Activated T-cell treated with anti-CD3 and anti-CD28 coated beads, Interleukin-2, amount 50 U/mL, for 48 hours (primary cell): ENCODE results near the gene XPNPEP1.

Source experiments
- DNase-seq, 2 experiments: peaks; one replicate each; pipeline ENCODE4 v3.0.0-alpha.2; 2020

Gene XPNPEP1

DNA sequence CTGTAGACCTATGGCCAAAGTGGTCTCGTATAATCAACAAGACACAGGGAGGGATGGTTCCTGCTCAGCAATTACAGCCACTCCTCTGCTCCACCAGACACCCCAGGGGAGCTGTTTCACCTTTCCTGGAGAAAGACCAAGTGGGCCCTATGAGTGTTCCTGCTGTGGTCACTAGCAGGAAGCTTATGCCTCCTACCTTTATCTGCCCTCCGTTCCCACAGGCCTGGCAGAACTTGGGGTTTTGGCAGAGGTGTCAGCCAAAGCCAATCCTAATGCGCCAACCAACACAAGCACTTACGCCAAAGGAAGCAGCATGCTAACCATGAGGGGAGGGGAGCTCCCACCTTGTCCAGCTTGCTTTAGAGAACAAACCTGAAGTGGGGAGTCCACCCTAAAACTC, 31.2 kb downstream of the XPNPEP1 start:
- no peak for DNase-seq

GRCh38 chr10:109891105-109891504, 32.2 kb downstream of the XPNPEP1 start:
- DNase-seq, result no peak

DNA sequence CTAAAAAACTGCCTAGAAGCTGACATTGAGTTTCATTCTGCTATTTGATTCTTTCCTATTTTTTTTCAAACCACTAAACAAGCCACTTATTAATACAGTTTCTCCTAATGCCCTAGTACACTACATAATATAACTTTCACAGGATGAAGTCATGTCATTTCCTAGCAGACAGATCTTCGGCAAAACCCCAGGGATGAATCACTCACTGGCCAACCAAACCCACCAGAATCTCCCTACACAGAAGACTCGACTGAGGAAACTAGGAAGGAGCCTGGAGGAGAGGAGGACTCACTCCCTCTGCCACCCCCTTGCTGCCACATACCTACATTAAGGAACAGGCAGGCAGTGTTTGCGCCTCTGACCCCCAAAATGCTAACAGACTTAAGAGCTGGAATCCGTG, 33.4 kb downstream of the XPNPEP1 start:
- no peak for DNase-seq

GRCh38 chr10:109887776-109888175, 35.5 kb downstream of the XPNPEP1 start:
- no peak for DNase-seq

- no peak for DNase-seq
Measured at GRCh38 chr10:109887243-109887642, 36.1 kb downstream of the XPNPEP1 start.

DNA sequence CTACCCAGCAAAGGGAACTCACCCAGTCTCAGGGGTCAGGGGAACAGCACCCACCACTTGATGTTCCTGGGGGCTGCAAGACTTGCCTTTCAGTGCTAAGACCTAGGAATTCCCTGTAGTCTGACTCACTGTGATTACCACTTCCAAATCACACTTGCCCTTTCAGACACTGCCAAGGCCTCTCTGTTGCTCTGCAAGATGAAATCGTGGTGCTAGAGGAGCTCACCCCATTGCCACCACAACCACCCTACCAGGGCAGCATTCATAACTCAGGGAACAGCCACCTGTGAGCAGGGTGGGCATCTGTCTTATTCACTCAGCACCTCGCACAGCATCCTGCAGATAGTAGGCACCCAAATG, 36.5 kb downstream of the XPNPEP1 start:
- DNase-seq, result no peak

DNA sequence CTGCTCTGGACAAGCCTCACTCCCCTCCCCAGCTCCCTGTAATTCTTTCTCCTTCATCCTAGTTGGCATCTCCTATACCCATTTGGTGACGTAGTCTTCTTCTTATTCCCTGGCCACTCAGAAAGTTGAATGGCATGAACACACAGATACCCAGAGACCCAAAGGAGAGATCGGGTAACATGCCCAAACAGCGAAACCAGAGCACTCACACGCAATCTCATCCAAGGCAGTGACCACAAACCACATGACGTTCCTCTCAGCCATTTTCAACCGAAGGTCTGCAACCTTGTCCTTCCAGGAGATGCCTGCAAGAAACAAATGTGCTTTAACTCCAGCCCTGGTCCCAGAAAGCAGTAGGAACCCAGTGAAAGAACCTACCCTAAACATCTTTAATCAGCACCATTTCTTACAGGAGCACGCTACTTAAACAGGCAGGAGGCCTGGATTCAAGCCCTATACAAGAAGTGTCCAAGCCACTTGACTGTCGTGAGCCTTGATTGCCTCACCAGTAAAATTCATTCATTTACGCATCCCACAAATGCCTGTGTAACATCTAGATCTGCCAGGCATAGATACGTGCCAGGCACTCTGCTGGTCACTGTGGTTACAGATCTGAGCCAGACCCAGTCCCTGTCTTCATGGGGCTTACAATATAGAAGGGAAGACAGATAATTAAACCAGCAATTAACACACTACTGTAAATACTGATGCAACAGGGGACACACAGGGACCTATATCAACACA, 37.1 kb downstream of the XPNPEP1 start:
- no peak for DNase-seq

GRCh38 chr10:109883859-109884771, 39.2 kb downstream of the XPNPEP1 start:
- DNase-seq, result peak; percentile 64 to 69

DNA sequence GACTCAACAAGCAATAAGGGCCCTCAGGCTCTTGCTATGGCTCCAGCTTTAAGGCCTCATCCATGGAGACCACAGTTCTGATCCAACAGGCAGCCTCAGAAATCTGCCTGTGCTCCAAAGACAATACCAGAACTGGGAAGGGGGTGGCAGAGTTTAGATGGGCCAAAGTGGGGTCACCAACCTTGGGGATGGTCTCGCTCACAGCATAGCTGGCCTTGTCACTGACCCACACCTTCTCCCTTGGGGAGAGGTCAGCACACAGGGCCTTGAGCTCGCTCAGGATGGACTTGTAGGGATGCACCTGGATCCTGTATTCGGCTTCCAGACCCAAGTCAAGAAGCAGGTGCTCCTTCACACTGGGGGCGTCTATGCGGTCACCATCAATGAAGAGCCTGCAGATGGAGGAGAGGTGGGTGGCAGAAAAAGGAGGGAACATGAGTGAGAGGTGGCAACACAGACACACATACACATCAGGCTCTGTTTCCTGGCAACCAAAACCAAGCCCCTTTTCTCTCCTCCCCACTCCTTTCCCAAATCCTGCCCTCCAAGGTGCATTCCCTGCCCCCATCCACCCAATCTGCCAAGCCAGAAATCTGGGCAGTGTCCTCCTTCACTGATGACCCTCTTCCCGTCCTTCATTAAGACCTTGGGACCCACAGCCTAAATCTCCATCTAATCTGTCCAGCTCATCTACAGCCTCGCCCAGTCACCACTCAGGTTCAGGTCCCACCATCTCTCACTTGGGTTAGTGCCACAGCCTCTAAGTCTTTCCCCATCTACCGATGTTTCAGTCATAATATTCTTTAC, 40.9 kb downstream of the XPNPEP1 start:
- DNase-seq, result no peak

DNA sequence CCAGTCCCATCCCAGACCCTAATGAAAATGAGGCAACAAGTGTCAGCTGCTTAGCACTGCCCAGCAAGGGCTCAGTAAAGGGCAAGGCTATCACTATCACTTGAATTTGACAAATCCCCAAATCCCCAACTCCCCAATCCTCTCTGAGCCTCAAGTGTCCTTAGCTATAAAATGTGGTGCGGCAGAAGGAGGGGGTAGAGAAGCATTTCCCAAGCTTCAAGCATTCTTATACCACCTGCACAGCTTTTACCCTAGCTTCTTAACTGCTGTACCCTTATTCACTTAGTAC, 41.6 kb downstream of the XPNPEP1 start:
- no peak for DNase-seq

GRCh38 chr10:109880886-109881768, 42.2 kb downstream of the XPNPEP1 start:
- DNase-seq, result no peak

- DNase-seq, result no peak
Measured at GRCh38 chr10:109877546-109877945, 45.8 kb downstream of the XPNPEP1 start.

DNA sequence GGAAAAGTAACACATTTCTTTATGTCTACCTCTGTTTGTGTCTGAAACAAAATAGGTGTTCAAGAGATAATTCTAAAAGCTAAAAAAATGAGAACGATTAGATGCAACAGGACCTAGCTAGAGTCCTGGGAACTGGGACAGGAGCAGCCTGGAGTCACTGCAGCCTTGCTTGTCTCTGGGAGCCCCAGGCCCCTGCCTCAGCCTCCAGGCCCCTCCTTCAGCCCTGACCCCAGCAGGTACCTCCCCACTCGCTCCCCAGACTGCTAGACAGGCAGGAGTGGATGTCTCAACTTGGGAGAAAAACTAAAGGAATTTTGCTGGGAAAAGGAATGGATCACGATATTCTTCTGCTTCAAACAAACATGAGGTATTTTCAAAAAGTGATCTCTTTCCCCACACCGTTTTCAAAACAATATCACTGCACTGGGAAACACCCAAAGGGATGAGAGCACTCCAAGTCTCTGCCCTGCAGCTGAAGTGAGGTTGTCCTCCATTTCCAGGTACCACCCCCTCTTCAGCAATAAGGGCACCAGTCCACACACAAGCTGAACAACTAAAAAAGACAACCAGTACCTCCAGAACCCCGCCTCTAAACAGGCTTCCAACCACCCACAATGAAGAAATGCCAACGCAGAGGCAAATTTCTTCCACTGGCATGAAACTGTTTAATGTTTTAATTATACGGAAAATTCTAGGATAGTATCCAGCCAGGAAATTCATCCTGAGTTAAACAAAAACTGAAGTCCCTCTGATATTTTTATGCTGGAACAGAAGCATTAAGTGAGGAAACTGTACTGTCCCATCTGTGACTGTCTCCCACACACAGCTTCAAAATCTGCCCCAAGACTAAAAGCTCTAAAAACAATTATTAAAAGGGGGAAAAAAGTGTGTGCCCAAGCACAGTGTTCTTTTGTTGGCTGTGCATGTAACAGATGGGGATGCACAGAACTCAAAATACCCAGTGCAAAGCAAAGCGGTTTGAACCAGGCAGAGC, 47.2 kb downstream of the XPNPEP1 start:
- DNase-seq, result no peak

GRCh38 chr10:109875151-109875568, 48.2 kb downstream of the XPNPEP1 start:
- DNase-seq, result no peak

- no peak for DNase-seq
Measured at GRCh38 chr10:109871476-109871875, 51.8 kb downstream of the XPNPEP1 start.

DNA sequence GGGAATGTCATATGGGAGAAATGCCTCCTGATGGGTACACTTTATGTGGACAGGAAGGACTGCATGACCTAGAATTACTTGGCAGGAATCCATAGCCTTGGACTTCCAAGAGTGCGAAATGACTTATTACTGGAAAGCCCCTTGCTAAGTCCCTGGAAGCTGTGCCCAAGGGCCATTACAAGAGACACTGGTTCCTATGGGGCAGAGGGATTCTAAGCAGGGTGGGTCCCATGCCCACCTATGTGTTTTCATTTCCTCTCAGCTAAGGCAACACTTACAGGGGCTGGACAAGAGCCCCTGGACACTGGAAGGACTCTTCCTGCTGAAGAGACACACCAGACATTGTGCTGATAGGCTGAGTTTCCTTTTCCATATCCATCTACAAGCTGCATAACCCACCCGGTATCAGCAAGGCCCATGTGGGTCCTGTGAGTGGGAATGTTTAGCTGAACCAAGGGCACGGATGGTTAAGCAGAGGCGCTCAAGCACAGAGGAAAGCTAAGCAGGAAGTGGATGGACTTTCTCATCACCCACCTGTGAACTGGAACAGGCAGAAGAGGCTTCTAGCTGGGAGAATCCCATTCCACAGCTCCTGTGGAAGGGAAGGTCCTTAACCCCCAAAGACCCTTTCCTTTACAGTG, 56.2 kb downstream of the XPNPEP1 start:
- DNase-seq, result no peak

- no peak for DNase-seq
Measured at GRCh38 chr10:109866168-109866994, 56.9 kb downstream of the XPNPEP1 start.

DNA sequence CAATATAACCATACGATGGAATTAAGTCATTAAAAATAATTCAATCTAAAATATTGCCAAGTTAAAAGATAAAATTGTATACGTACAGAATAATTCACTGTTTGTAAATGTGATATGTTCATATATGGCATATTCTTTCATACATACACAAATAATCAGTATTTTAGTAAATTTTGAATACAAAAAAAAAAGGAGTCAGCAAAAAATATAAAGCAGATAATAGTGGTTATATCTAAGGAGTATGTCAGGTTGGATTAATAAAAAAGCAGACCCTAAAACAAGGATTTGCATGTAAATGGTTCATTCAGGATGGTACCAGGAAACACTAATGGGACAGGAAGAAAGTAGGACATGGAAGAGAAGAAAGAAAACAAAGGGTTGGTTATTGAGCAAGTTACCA, 59.5 kb downstream of the XPNPEP1 start:
- no peak for DNase-seq

GRCh38 chr10:109862738-109863137, 60.6 kb downstream of the XPNPEP1 start:
- no peak for DNase-seq

DNA sequence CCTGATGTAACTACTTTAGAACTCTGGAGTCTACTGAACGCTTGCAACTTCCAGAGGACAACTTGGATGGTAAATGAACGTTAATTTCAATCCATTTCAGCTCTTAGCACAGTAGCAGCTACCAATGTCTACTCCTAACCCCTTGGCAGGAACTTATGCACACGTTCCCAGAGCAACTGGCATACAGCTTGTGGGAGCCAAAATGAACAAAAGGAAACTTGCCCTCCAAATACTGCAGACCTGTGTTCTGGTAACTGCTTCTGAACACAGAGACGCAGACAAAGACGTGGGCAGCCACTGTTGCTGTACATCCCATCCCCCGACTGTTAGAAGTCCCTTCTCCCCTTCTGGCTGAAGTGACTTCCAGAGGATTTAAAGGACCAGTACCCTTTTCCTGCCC, 61.3 kb downstream of the XPNPEP1 start:
- no peak for DNase-seq
